ENCODE measurements around the gene ZNF345. TPM values are rescaled to one million over a fixed set of nuclear protein-coding genes. Genes with fewer than 3 reads are reported as not detected.
A peak's percentile ranks its signal among the peaks of the same experiment; 100 is the strongest.

ZNF345 gene
- polyA plus RNA-seq, 1 of the 3 experiments (the other 2 are of a cell fraction) = 2.4 TPM

DNA sequence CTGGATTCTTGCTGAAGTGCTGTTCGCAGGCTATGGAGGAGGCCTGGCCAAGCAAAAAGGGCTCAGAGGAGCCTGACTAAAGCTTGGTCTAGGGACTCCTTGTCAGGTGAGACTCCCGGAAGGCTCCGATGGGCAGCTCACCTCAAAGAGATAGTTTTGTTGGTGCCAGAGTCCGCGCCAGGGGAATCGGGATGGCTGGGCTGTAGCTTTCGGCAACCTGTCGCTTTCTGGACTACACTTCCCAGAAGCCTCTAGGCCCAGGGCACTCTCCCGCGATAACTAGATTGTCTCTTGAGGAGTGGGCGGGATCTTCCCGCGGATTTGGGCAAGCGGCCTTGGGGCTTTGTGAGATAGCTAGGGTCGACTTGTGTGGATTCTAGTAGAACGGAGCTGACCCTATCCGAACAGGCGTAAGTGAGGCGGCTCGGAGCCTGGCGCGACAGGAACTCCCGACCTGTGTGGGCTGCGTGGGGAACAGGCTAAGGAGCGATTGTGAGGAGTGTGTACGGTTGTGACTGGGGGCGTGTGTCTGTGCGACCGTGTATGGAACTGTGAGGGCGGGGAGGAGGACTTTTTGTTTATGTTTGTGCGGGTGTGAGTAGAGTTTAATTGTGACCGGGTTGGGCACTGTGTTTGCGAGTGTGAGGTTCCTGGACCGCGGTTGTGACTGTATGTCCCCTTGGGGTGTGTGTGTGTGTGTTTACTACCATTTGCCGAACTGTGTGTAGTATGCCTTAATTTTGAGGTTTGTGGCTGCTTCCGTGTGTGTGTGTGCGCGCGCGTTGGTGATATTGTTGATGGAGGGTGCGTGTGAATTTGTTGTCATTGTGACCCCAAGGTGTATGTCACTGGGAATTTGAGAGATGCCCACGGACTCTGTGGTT, at the start of gene ZNF345 (continued):
- no peak for TF ChIP-seq FOSL2 (IDR thresholded peaks at IDR 0.05; ENCODE audit: borderline replicate concordance, low read depth)
- TF ChIP-seq YY1 (IDR thresholded peaks at IDR 0.05; ENCODE audit: low read depth) = no peak; the same call in 1 of the 2 replicates
- no peak for TF ChIP-seq REST (IDR thresholded peaks at IDR 0.05; ENCODE audit: low read depth, low read length)
- TF ChIP-seq FOXM1 (IDR thresholded peaks at IDR 0.05; ENCODE audit: low read depth) = no peak
- TF ChIP-seq GABPA (IDR thresholded peaks at IDR 0.05; ENCODE audit: low read depth) = no peak
- no peak for TF ChIP-seq RCOR1 (IDR thresholded peaks at IDR 0.05; ENCODE audit: low read length)
- TF ChIP-seq CHD2 (IDR thresholded peaks at IDR 0.05; ENCODE audit: low read length, partially characterized antibody) = peak; percentile 99
- TF ChIP-seq, protein P1, sequence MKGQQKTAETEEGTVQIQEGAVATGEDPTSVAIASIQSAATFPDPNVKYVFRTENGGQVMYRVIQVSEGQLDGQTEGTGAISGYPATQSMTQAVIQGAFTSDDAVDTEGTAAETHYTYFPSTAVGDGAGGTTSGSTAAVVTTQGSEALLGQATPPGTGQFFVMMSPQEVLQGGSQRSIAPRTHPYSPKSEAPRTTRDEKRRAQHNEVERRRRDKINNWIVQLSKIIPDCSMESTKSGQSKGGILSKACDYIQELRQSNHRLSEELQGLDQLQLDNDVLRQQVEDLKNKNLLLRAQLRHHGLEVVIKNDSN (IDR thresholded peaks at IDR 0.05; ENCODE audit: borderline replicate concordance, low read depth) = no peak

- H3K36me3 ChIP-seq (replicated peaks in 1 of 2; ENCODE audit: control insufficient read depth in 1 of 2, insufficient read depth in 2 of 2, low read length in 1 of 2) = peaks cover 18 to 80% of the 10 kb centered on the region in 2 experiments
- ChIA-PET CTCF (no interaction called here), POLR2A (no interaction called here)
- peaks cover 9% of the 10 kb centered on the region for H3F3A ChIP-seq (replicated peaks; ENCODE audit: insufficient read depth)
- H3K27me3 ChIP-seq (ENCODE audit: insufficient read depth) = no peaks in the 10 kb centered on the region
- H3K27ac ChIP-seq (ENCODE audit: low read depth in 2 of 2, low read length in 1 of 2) = no peak overlapping the region
- H3K4me2 ChIP-seq = no peak overlapping the region
- WGBS (ENCODE audit: low lambda C conversion rate) = 78% methylated on average over 1 of the region's 1 CpG
- H3K9me3 ChIP-seq = peaks cover 19% of the 10 kb centered on the region; the same call in 1 of the 2 replicates
- H2AFZ ChIP-seq (ENCODE audit: low read depth) = no peak overlapping the region
- no peak overlapping the region; a peak in 1 of 4 replicates for H3K4me3 ChIP-seq (ENCODE audit: low read depth in 2 of 2, low read length in 1 of 2)
- peaks cover 47% of the 10 kb centered on the region; the same call in 1 of the 2 replicates for H3K79me2 ChIP-seq (ENCODE audit: insufficient read depth)
- H3K9ac ChIP-seq = no peak overlapping the region
- no peak for DNase-seq
- H3K4me1 ChIP-seq (ENCODE audit: control insufficient read depth in 1 of 2, insufficient read depth in 2 of 2, low read depth in 1 of 2, low read length in 1 of 2) = no peaks in the 10 kb centered on the region
- TF ChIP-seq RXRA (IDR thresholded peaks at IDR 0.05; ENCODE audit: borderline replicate concordance, low read depth) (no peak), EZH2phosphoT487 (IDR thresholded peaks at IDR 0.05; ENCODE audit: borderline replicate concordance, low read depth) (no peak)
- TF ChIP-seq, protein P2, sequence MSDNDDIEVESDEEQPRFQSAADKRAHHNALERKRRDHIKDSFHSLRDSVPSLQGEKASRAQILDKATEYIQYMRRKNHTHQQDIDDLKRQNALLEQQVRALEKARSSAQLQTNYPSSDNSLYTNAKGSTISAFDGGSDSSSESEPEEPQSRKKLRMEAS (IDR thresholded peaks at IDR 0.05; ENCODE audit: low read depth) = no peak
- H3K9me2 ChIP-seq = no peaks in the 10 kb centered on the region
- H4K20me1 ChIP-seq (ENCODE audit: insufficient read depth) = no peaks in the 10 kb centered on the region
These were observed 45.3 kb upstream of the ZNF345 start for GRCh38 chr19:36805364-36805763.
